Measurements from ENCODE around the gene RELB.

Gene RELB

DNA sequence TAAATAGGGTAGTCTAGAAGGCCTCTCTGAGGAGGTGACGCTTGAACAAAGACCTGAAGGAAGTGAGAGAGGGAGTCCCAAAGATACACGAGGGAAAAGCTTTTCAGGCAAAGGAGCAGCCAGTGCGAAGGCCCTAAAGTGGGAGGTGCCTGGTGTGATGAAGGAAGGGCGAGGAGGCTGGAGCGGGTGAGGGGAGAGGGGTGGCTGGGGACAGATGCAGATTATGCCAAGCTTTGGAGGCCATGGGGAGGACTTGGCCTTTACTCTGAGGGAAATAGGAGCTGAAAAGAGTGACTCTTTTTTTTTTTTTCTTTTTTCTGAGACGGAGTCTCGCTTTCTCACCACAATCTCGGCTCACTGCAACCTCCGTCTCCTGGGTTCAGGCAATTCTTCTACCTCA, 43.2 kb upstream of the RELB start:
- TF ChIP-seq, protein P1, sequence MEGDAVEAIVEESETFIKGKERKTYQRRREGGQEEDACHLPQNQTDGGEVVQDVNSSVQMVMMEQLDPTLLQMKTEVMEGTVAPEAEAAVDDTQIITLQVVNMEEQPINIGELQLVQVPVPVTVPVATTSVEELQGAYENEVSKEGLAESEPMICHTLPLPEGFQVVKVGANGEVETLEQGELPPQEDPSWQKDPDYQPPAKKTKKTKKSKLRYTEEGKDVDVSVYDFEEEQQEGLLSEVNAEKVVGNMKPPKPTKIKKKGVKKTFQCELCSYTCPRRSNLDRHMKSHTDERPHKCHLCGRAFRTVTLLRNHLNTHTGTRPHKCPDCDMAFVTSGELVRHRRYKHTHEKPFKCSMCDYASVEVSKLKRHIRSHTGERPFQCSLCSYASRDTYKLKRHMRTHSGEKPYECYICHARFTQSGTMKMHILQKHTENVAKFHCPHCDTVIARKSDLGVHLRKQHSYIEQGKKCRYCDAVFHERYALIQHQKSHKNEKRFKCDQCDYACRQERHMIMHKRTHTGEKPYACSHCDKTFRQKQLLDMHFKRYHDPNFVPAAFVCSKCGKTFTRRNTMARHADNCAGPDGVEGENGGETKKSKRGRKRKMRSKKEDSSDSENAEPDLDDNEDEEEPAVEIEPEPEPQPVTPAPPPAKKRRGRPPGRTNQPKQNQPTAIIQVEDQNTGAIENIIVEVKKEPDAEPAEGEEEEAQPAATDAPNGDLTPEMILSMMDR (IDR thresholded peaks at IDR 0.05; ENCODE audit: borderline replicate concordance, control extremely low read depth, extremely low read depth, insufficient read depth, missing control alignments) = no peak
- in situ Hi-C loops (cut with MboI; ENCODE audit: low sequenced_read_pairs, unreplicated experiment) = loop anchor here (10.0 kb wide), 1 partner anchor 173 kb away; no protein-coding TSS in a partner anchor
- no peak for DNase-seq (ENCODE audit: low spot score)

GRCh38 chr19:44959691-44960090, 41.6 kb upstream of the RELB start:
- TF ChIP-seq, protein P1 (IDR thresholded peaks at IDR 0.05; ENCODE audit: borderline replicate concordance, control extremely low read depth, extremely low read depth, insufficient read depth, missing control alignments) = no peak
- in situ Hi-C loops (cut with MboI; ENCODE audit: low sequenced_read_pairs, unreplicated experiment) = loop anchor here (10.0 kb wide), 1 partner anchor 175 kb away; no protein-coding TSS in a partner anchor
- DNase-seq (ENCODE audit: low spot score) = no peak

- DNase-seq (ENCODE audit: low spot score) = no peak
- in situ Hi-C loops (cut with MboI; ENCODE audit: low sequenced_read_pairs, unreplicated experiment) = no loop called here
- TF ChIP-seq, protein P1 (IDR thresholded peaks at IDR 0.05; ENCODE audit: borderline replicate concordance, control extremely low read depth, extremely low read depth, insufficient read depth, missing control alignments) = no peak
Measured at GRCh38 chr19:44960906-44961728, 40.1 kb upstream of the RELB start.

GRCh38 chr19:44961821-44962220, 39.4 kb upstream of the RELB start:
- DNase-seq (ENCODE audit: low spot score) = no peak
- in situ Hi-C loops (cut with MboI; ENCODE audit: low sequenced_read_pairs, unreplicated experiment) = no loop called here
- TF ChIP-seq, protein P1 (IDR thresholded peaks at IDR 0.05; ENCODE audit: borderline replicate concordance, control extremely low read depth, extremely low read depth, insufficient read depth, missing control alignments) = no peak

- in situ Hi-C loops (cut with MboI; ENCODE audit: low sequenced_read_pairs, unreplicated experiment) = no loop called here
- TF ChIP-seq, protein P1 (IDR thresholded peaks at IDR 0.05; ENCODE audit: borderline replicate concordance, control extremely low read depth, extremely low read depth, insufficient read depth, missing control alignments) = no peak
- no peak for DNase-seq (ENCODE audit: low spot score)
Measured at GRCh38 chr19:44968118-44968517, 33.1 kb upstream of the RELB start.

- in situ Hi-C loops (cut with MboI; ENCODE audit: low sequenced_read_pairs, unreplicated experiment) = no loop called here
- no peak for DNase-seq (ENCODE audit: low spot score)
Measured at GRCh38 chr19:44968670-44969069, 32.6 kb upstream of the RELB start.

More at GRCh38 chr19:44968670-44969069, 32.6 kb upstream of the RELB start:
- TF ChIP-seq, protein P1 (IDR thresholded peaks at IDR 0.05; ENCODE audit: borderline replicate concordance, control extremely low read depth, extremely low read depth, insufficient read depth, missing control alignments) = no peak
